ENCODE measurements around the gene AP5S1. TPM values are rescaled to one million over a fixed set of nuclear protein-coding genes. Genes with fewer than 3 reads are reported as not detected.

Gene AP5S1
- 11.1 TPM for total RNA-seq
- long read RNA-seq, full-length matches to known transcripts, result 22 of 23 reads
- long read RNA-seq, partial matches to known transcripts, result 0 of 23 reads
- long read RNA-seq, other reads (novel, unspliced or antisense), result 1 of 23 reads

- peak within 1 kb of the TSS; percentile 78 for H3K4me3 ChIP-seq
- DNase-seq (peak; percentile 99), ATAC-seq (peak; percentile 94 to 97)
- peak within 1 kb of the TSS; percentile 98 for H3K27ac ChIP-seq
- TF ChIP-seq CTCF (IDR thresholded peaks at IDR 0.05), result peak; percentile 100
- peaks cover 27% of the 10 kb centered on the region for H3K4me1 ChIP-seq
- H3K36me3 ChIP-seq, result peaks cover 35% of the 10 kb centered on the region
- H3K9me3 ChIP-seq, result no peaks in the 10 kb centered on the region
- H3K27me3 ChIP-seq (ENCODE audit: low read depth), result no peaks in the 10 kb centered on the region
- intact Hi-C loops (cut with DNase I), result no loop called here
Measured at GRCh38 chr20:3820048-3820900, at the start of gene AP5S1. Gene AP5S1, plus strand, starts transcription at chr20:3820547. Its CDS starts 1,571 bp downstream, at chr20:3822118.

- H3K4me1 ChIP-seq, result peaks cover 17% of the 10 kb centered on the region
- ATAC-seq, result no peak
- no peaks in the 10 kb centered on the region for H3K9me3 ChIP-seq
- TF ChIP-seq CTCF (IDR thresholded peaks at IDR 0.05), result no peak
- DNase-seq, result no peak
- H3K27me3 ChIP-seq (ENCODE audit: low read depth), result no peaks in the 10 kb centered on the region
- no peak overlapping the region for H3K4me3 ChIP-seq
- no peaks in the 10 kb centered on the region for H3K36me3 ChIP-seq
- intact Hi-C loops (cut with DNase I), result no loop called here
- H3K27ac ChIP-seq, result no peak overlapping the region
Measured at GRCh38 chr20:3771552-3772058, 48.7 kb upstream of the AP5S1 start.

GRCh38 chr20:3775457-3776108 is 44.8 kb upstream of the AP5S1 start:
- ATAC-seq, result no peak
- Histone ChIP-seq H3K27ac (no peak overlapping the region), H3K9me3 (no peaks in the 10 kb centered on the region), H3K36me3 (no peaks in the 10 kb centered on the region), H3K4me3 (no peak overlapping the region), H3K4me1 (peaks cover 19% of the 10 kb centered on the region), H3K27me3 (ENCODE audit: low read depth) (peaks cover 7% of the 10 kb centered on the region)
- no peak for TF ChIP-seq CTCF (IDR thresholded peaks at IDR 0.05)
- intact Hi-C loops (cut with DNase I), result no loop called here
- no peak for DNase-seq

GRCh38 chr20:3777381-3777715 is 43.0 kb upstream of the AP5S1 start:
- DNase-seq, result no peak
- peak overlapping the region; percentile 62 for H3K4me3 ChIP-seq
- no peak overlapping the region for H3K27ac ChIP-seq
- H3K36me3 ChIP-seq, result no peaks in the 10 kb centered on the region
- H3K4me1 ChIP-seq, result peaks cover 30% of the 10 kb centered on the region
- H3K9me3 ChIP-seq, result no peaks in the 10 kb centered on the region
- ATAC-seq, result peak in 1 of 2 donors; percentile 2
- TF ChIP-seq CTCF (IDR thresholded peaks at IDR 0.05), result no peak
- intact Hi-C loops (cut with DNase I), result no loop called here
- H3K27me3 ChIP-seq (ENCODE audit: low read depth), result peaks cover 7% of the 10 kb centered on the region

GRCh38 chr20:3777716-3778629 is 42.4 kb upstream of the AP5S1 start:
- H3K9me3 ChIP-seq, result no peaks in the 10 kb centered on the region
- DNase-seq, result peak; percentile 84
- H3K27ac ChIP-seq, result no peak overlapping the region
- intact Hi-C loops (cut with DNase I), result no loop called here
- no peaks in the 10 kb centered on the region for H3K36me3 ChIP-seq
- peak overlapping the region; percentile 62 for H3K4me3 ChIP-seq
- ATAC-seq, result peak; percentile 82 to 87
- peak; percentile 8 for TF ChIP-seq CTCF (IDR thresholded peaks at IDR 0.05)
- peaks cover 7% of the 10 kb centered on the region for H3K27me3 ChIP-seq (ENCODE audit: low read depth)
- H3K4me1 ChIP-seq, result peaks cover 32% of the 10 kb centered on the region

Data from lower lobe of right lung (tissue), 2 donors.